Suppressor macrophage (primary cell): ENCODE measurements around the gene PDZD2.
"Not testable (repeated sequence)": the region's sequence is repeated elsewhere in the genome, so short reads cannot be mapped to it uniquely, and the experiment has no call there.

Experiments
- DNase-seq, 4 experiments: peaks; one replicate each; pipeline ENCODE4 v3.0.0-alpha.2; 2020 to 2022

PDZD2 gene

DNA sequence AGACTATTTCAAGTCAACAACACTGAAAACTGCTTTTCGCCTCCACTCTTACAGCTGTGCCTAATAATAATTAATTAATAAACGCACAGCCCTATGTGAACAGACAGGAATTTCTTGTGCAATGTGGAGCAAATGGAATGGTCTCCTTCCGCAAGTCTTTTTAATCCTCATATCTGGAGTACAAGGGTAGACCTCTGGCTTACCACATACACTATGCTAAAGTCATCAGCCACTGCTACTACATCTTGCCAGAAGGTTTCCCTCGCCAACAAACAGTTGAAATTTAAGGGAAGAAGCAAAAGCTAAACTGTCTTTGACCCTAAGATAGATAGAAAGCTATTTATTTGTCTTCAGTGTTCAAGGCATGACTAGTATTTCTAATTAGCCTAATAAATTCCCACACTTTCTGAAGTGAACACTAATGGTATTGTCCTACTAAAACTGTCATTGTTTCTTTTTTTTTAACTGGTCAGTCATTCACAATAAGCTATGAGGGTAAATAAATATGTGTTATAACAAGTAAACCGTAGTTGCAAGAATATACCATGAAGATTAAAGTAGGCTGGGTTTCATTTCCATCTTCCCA, 471.3 kb downstream of the PDZD2 start:
- no peak for DNase-seq

- peak; percentile 44 to 69 (median 62) for DNase-seq
Observed at GRCh38 chr5:32115985-32116384, 477.1 kb downstream of the PDZD2 start.

GRCh38 chr5:32116574-32117313, 477.8 kb downstream of the PDZD2 start:
- no peak for DNase-seq

GRCh38 chr5:32118922-32119321, 480.0 kb downstream of the PDZD2 start:
- DNase-seq, result not testable (repeated sequence)

GRCh38 chr5:32123058-32123805, 484.3 kb downstream of the PDZD2 start:
- no peak for DNase-seq

GRCh38 chr5:32123889-32124676, 485.2 kb downstream of the PDZD2 start:
- no peak for DNase-seq

DNA sequence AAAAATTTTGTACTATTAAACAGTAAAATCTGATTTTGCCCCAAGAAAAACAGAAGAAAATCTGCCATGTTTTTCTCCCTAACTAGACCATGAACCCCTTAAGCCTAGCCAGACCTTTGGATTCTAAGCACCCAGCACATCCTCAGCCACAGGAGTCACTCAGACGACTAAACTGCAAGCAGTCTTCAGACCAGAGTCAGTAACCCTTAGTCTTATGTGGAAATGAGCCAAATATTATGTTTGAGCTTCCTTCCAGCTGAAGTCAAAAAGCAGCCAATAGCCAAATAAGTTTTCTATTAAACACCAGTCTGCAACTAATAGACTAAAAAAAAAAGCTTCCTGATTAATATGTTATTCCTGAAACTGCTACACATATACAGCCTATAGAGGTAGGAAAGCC, 487.8 kb downstream of the PDZD2 start:
- DNase-seq, result no peak

GRCh38 chr5:32127711-32128110, 488.8 kb downstream of the PDZD2 start:
- DNase-seq, result no peak

DNA sequence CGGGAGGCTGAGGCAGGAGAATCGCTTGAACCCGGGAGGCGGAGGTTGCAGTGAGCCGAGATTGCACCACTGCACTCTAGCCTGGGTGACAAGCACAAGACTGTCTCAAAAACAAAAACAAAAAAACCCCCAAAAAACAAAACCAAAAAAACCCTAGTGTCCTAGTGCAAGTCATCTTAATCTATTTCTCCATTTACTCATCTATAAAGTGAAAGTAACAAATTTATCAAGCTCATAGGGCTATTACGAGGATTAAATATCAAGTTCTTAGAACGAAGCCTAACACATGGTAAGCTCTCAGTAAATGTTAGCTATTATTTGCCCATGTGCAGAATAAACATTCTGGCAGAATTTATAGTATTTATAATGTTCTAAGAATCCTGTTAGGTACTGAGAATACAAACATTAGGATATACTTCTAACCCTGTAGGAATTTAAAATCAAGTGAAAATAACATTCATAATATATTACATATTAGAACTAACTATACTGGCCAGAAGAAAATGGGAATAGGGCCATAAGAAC, 490.2 kb downstream of the PDZD2 start:
- DNase-seq, result no peak

DNA sequence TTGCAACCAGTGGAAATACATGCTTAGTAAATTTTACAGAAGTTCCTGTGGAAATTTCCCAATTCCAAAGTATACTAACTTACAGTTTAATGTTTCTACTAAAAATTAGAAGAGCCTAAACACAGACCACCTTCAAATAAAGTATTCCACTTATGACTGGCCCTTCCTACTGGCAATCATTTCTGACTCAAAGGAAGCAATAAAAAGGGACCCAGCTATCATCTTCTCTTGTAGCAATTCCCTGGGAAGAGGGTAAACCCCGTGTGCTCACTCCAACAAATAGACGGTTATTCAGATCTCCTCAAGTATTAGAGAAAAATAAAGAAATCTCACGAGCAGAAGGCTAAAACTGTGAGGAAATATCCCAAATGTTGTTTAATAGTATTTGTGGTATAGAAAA, 491.9 kb downstream of the PDZD2 start:
- DNase-seq, result no peak

- DNase-seq, result no peak
Observed at GRCh38 chr5:32131604-32132003, 492.7 kb downstream of the PDZD2 start.

DNA sequence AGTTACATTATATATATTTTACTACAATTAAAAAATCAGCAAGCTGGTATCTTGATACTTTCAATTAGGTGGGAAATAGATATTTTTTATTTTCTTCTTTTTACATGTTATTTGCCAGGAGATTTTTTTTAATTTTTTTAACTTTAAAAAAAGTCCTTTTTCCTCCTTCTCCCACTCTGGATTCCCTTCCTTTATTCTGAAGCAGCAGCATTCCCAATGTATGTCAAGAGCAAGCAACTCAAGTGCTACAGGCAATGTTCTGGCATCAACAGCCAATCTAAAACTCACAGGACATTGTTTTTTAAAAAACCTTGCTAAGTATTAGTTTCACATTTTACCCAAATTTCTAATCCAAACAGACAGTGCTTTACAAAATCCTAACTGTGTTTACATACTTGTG, 493.8 kb downstream of the PDZD2 start:
- DNase-seq, result no peak

- no peak for DNase-seq
Observed at GRCh38 chr5:32135086-32135485, 496.2 kb downstream of the PDZD2 start.

DNA sequence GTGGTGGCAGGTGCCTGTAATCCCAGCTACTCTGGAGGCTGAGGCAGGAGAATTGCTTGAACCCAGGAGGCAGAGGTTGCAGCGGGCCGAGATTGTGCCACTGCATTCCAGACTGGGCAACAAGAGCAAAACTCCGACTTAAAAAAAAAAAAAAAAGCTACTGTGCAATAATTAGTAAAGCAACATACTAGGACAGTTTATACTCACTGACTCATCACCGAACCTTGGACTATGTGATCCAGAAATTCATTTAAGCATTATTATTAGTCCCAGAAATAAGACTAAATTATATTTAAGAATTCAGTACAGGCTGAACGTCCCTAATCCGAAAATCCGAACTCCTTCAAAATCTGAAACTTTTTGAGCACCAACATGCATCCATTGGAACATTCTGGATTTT, 497.4 kb downstream of the PDZD2 start:
- no peak for DNase-seq

- peak; percentile 61 to 83 (median 74) for DNase-seq
Observed at GRCh38 chr5:32138839-32139493, 500.0 kb downstream of the PDZD2 start.

GRCh38 chr5:32143617-32144377, 504.9 kb downstream of the PDZD2 start:
- no peak for DNase-seq

GRCh38 chr5:32144378-32145207, 505.7 kb downstream of the PDZD2 start:
- no peak for DNase-seq

DNA sequence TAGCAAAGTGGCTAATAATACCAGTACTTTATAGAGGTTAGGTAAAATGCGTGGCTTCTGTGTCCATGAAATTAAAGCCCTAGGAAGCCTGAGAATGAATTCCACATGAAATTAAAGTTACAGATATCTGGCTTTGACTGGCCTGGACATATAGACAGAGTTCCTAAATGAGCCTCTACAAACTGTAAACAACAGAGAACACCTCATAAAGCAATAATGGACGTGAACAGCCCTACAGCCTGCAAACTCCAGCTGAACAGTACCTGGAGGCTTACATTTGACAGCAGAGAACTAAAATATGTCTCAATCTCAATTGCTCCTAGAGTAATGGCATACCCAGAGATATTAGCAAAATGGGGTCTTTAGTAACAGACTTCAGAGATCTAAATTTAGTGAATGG, 506.4 kb downstream of the PDZD2 start:
- DNase-seq, result no peak

DNA sequence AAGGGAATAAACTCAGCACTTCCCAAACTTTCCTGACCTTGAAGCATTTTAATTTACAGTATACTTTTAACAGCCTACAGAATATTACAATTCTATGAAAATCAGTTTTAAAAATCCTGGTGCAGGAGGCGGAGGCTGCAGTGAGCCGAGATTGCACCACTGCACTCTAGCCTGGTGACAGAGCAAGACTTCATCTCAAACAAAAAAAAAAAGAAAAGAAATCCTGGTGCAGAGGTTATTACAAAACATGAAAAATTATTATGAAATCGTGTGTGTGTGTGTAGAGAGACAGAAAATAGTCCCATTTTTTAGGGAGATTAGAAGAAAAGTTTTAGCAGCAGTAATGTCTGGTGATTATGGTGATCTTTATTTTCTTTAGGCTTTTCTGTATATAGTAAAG, 508.3 kb downstream of the PDZD2 start:
- DNase-seq, result peak in 3 of 4 experiments; percentile 15 to 66 (median 61)

- peak in 1 of 4 experiments; percentile 18 for DNase-seq
Observed at GRCh38 chr5:32147959-32148358, 509.0 kb downstream of the PDZD2 start.
